ENCODE measurements around the gene SMIM17.
"Not testable (repeated sequence)": the region's sequence is repeated elsewhere in the genome, so short reads cannot be mapped to it uniquely, and the experiment has no call there.

SMIM17 gene

GRCh38 chr19:56660381-56661107 is 17.6 kb downstream of the SMIM17 start:
- no peak for DNase-seq (ENCODE audit: low read depth)

GRCh38 chr19:56661248-56661647 is 18.3 kb downstream of the SMIM17 start:
- no peak for DNase-seq (ENCODE audit: low read depth)

- DNase-seq (ENCODE audit: low read depth): no peak
Measured at GRCh38 chr19:56663931-56664500, 21.1 kb downstream of the SMIM17 start.

GRCh38 chr19:56664511-56664910 is 21.6 kb downstream of the SMIM17 start:
- no peak for DNase-seq (ENCODE audit: low read depth)

DNA sequence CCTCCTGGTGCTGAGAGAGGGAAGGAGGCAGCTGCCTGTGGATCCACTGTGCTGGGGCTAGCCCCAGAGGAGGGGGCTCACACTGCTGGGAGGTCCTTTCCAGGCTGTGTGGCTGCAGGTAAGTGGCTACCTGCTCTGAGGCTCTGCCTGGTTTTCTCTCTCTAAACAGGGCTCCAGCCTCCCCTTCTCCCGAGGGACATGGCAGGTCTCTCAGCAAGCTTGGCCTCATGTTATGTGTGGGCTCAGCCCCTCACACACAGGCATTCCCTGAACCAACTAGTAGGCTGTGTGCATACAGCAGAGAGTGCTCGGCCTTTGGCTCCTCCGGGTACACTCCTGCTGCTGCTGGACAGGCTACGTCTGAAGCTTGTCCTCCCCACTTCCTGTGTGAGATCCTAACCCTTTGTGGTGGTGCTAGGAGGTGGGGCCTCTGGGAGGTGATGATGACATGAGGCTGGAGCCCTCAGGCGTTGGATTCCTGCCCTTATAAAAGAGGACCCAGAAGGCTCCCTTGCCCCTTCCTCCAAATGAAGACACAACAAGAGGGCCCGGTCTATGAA is 24.4 kb downstream of the SMIM17 start:
- no peak for DNase-seq (ENCODE audit: low read depth)

DNA sequence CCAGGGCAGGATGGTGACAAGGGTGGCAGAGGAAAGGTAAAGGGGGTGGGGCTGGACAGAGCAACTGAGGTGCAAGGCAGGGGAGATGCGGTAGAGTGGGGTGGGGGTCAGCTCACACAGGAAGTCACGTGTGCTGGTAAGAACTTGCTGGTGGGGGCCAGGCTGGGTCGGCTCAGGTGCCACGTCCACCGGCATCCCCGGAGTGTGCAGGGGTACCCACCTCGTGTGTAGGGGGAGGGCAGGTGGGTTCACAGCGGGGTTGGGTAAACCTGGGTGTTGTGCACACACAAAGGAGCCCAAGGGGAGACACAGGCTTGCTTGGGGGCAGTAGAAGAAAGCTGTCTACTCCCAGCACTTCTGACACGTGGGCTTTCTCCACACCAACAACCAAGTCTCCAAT is 25.7 kb downstream of the SMIM17 start:
- DNase-seq (ENCODE audit: low read depth): no peak

GRCh38 chr19:56670401-56670960 is 27.5 kb downstream of the SMIM17 start:
- DNase-seq (ENCODE audit: low read depth): no peak

DNA sequence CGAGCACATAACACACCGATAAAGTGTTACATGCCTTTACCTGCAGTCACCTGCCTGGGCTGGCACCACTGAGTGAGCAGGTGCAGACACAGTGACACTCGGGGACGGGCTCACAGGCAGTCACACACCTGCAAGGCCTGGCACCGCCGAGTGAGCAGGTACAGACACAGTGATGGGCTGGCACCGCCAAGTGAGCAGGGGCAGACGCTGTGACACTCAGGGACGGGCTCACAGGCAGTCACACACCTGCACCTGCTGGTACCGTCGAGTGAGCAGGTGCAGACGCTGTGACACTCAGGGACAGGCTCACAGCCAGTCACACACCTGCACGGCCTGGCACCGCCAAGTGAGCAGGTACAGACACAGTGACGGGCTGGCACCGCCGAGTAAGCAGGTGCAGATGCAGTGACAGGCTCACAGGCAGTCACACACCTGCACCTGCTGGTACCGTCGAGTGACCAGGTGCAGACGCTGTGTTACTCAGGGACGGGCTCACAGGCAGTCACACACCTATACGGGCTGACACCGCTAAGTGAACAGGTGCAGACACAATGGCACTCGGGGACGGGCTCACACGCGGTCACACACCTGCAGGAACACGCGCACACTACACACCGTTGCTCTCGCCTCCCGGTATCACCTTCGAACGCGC is 28.1 kb downstream of the SMIM17 start:
- DNase-seq (ENCODE audit: low read depth): no peak

GRCh38 chr19:56671613-56671994 is 28.6 kb downstream of the SMIM17 start, which contains the start of gene ZNF835:
Gene ZNF835 (minus strand): TSS chr19:56671757. CDS start chr19:56665198, 6,559 bp downstream.
- no peak for DNase-seq (ENCODE audit: low read depth)

DNA sequence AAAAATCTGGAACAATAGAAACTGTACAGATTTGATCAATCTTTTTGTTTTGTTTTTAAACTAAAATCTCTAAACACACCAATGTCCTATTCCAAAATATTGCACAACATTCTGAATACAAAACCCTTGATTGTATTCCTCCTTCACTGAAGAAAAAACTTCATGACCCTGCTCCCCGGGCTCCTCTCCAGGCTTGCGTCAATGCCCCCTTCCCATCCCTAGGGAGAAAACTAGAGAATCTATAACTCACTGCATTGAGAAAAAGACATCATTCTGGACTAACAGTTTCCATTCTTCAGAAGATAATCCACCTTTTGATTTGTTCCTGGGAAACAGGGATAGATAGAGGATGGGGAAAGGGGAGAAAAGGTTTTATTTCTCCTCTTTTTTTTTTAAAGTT is 29.7 kb downstream of the SMIM17 start:
- DNase-seq (ENCODE audit: low read depth): not testable (repeated sequence)

DNA sequence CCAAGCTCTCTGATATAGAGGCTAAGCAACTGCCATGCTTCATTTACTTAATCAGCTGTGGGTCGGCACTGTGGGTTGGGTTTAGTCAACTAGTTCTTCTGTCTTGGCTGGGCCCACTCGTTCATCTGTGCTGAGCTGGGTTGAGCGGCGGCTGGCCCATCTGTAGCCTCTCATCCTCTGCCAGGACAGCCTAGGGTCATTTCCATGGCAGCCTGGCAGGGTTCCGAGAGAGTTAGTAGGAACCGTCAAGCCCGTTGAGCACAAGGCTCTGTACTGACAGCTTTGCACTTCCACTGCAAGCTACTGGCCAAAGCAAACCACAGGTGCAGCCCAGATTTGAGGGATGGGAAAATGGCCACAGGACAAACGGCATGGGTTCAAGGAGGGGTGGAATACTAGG is 35.2 kb downstream of the SMIM17 start:
- no peak for DNase-seq (ENCODE audit: low read depth)

GRCh38 chr19:56681702-56682101 is 38.7 kb downstream of the SMIM17 start:
- no peak for DNase-seq (ENCODE audit: low read depth)

DNA sequence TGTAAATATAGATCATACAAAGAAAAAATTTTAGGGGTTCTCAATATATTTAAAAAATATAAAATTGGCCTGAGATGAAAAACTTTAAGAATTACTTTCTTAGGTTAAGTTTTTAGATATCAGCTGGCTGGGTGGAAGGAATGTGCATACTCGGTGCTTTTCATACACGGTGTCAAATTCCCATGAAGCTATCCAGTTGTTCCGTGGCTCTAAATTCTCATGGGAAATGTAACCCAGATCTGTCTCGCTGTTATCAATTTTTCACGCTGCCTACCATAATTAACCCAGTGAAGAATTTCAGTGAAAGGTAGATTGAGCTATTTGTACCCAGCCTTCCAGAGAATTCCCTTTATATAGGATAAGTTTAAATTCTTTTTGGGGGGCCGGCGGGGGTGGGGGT is 40.2 kb downstream of the SMIM17 start:
- DNase-seq (ENCODE audit: low read depth): no peak

DNA sequence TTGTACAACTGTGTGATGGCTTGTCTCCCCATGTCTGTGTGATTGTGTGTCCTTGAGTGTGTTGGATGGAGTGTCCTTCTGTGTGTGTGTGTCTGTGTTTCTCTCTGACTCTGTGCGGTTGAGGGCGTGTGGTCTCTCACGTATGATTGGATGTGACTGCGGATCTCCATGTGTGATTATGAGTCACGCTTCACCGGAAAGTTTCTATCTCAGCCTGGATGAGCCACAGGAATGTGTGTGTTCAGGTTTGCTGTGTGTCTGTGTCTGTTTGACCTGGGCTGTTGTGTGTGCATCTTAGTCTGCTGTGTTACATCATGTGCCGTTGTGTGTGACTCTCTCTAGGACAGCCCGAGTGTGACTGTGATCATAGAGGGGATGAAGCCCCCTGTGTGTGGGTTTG is 44.1 kb downstream of the SMIM17 start:
- no peak for DNase-seq (ENCODE audit: low read depth)

GRCh38 chr19:56689198-56689597 is 46.2 kb downstream of the SMIM17 start:
- no peak for DNase-seq (ENCODE audit: low read depth)

GRCh38 chr19:56690670-56691069 is 47.7 kb downstream of the SMIM17 start:
- DNase-seq (ENCODE audit: low read depth): no peak

GRCh38 chr19:56692206-56692895 is 49.4 kb downstream of the SMIM17 start:
- no peak for DNase-seq (ENCODE audit: low read depth)

DNA sequence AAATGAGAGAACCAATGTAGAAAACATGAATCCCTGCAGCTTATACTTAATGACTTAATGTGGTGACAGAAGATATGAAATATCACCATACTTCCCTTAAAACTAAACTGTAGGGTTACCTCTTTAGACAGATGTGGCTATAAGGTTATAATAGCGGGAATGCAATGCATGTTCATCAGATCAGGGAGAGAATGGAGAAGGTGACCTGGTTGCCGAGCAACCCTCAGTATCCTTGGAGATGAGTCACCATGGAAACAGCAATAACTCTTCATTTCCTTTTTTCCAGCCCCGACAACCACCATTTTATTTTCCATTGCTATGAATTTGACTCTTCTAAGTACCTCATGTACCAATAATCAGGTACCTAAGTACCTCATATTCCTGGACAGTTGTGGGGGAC is 56.6 kb downstream of the SMIM17 start:
- no peak for DNase-seq (ENCODE audit: low read depth)

DNA sequence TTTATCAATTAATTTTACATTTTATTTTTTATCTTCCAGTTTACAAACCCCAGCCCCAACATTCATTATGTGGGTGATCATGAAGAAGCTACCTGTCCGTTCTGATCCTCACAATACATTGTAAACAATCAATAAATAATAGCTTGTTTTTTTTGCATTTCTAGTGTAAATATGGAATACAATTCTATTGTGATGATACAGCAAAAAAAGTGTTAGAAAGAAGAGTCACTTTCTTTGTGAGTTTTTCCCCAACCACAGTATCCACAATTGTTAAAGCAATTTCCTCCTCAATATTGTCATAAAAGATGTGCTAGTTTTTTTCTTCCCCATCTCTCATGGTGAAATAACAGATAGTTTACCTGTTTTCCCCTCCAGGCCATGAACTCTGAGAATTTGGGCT is 58.9 kb downstream of the SMIM17 start:
- DNase-seq (ENCODE audit: low read depth): no peak

DNA sequence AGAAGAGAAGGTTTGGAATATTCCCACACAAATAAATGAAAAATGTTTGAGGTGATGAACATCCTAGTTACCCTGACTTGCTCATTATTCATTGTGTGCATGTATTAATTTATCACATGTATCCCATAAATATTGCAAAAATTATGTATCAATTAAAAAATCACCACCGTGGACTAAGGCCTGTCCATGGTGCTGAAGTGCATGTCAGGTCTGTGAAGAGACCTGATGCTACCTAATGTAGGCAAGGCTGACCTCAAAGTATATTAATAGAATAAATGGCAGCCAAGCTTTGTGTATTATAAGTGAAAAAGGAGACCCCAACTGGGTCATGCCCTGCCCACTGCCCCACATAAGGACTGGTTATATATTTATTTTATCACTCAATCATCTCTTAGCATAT is 63.0 kb downstream of the SMIM17 start:
- DNase-seq (ENCODE audit: low read depth): no peak

Data from GM04503 (cell line).